ENCODE measurements around the gene ERC2. TPM values are rescaled to one million over a fixed set of nuclear protein-coding genes. Genes with fewer than 3 reads are reported as not detected.

Gene ERC2
- total RNA-seq, 2 experiments from 2014 or later: not detected

- Histone ChIP-seq H3K36me3 (ENCODE audit: insufficient read depth, low read length) (no peaks in the 10 kb centered on the region), H3K9me2 (ENCODE audit: insufficient read depth, low read length) (0 out of 2 replicates have a peak, but pooled peaks cover 3% of the 10 kb centered on the region), H3K4me1 (ENCODE audit: insufficient read depth, low read length, poor library complexity, severe bottlenecking) (no peaks in the 10 kb centered on the region), H3K4me3 (ENCODE audit: low read depth, low read length, poor library complexity, severe bottlenecking) (no peak overlapping the region), H2AFZ (ENCODE audit: low read length) (no peak overlapping the region), H3K27ac (ENCODE audit: low read depth, low read length, poor library complexity, severe bottlenecking) (no peak overlapping the region), H4K20me1 (ENCODE audit: insufficient read depth, low read length) (no peaks in the 10 kb centered on the region), H3K79me2 (ENCODE audit: insufficient read depth, low read depth, low read length) (no peaks in the 10 kb centered on the region), H3K4me2 (ENCODE audit: low read length) (no peak overlapping the region), H3K9me3 (ENCODE audit: low read length) (no peaks in the 10 kb centered on the region)
- intact Hi-C loops (cut with micrococcal nuclease; ENCODE audit: unreplicated experiment): no loop called here
- no TSS peak for BruUV-seq (replicated peaks)
- ChIA-PET POLR2A (no interaction called here), CTCF (ENCODE audit: unreplicated experiment) (no interaction called here)
- TF ChIP-seq CTCF (conservative IDR thresholded peaks at IDR 0.05; ENCODE audit: low read length) (no peak), EZH2phosphoT487 (IDR thresholded peaks at IDR 0.05; ENCODE audit: borderline replicate concordance, low read depth, low read length) (no peak)
- DNase-seq (ENCODE audit: low spot score): no peak
Measured at GRCh38 chr3:55966566-55966965, 501.7 kb downstream of the ERC2 start.

- no peak overlapping the region for H3K4me3 ChIP-seq (ENCODE audit: low read depth, low read length, poor library complexity, severe bottlenecking)
- no peaks in the 10 kb centered on the region for H3K79me2 ChIP-seq (ENCODE audit: insufficient read depth, low read depth, low read length)
- no peaks in the 10 kb centered on the region for H4K20me1 ChIP-seq (ENCODE audit: insufficient read depth, low read length)
- H3K4me1 ChIP-seq (ENCODE audit: insufficient read depth, low read length, poor library complexity, severe bottlenecking): no peaks in the 10 kb centered on the region
- no peak overlapping the region for H2AFZ ChIP-seq (ENCODE audit: low read length)
- no peaks in the 10 kb centered on the region for H3K36me3 ChIP-seq (ENCODE audit: insufficient read depth, low read length)
- intact Hi-C loops (cut with micrococcal nuclease; ENCODE audit: unreplicated experiment): no loop called here
- no peak for DNase-seq (ENCODE audit: low spot score)
- no peaks in the 10 kb centered on the region for H3K9me3 ChIP-seq (ENCODE audit: low read length)
- H3K27ac ChIP-seq (ENCODE audit: low read depth, low read length, poor library complexity, severe bottlenecking): no peak overlapping the region
- H3K9me2 ChIP-seq (ENCODE audit: insufficient read depth, low read length): 0 out of 2 replicates have a peak, but pooled peaks cover 3% of the 10 kb centered on the region
- CTCF ChIA-PET (ENCODE audit: unreplicated experiment): no interaction called here
- no peak overlapping the region for H3K4me2 ChIP-seq (ENCODE audit: low read length)
- BruUV-seq (replicated peaks): no TSS peak
- POLR2A ChIA-PET: interaction anchor here (1.2 kb wide), 1 partner anchor 14 kb away, joined by 3 read pairs; no protein-coding TSS in a partner anchor
- TF ChIP-seq CTCF (conservative IDR thresholded peaks at IDR 0.05; ENCODE audit: low read length) (no peak), EZH2phosphoT487 (IDR thresholded peaks at IDR 0.05; ENCODE audit: borderline replicate concordance, low read depth, low read length) (no peak)
Measured at GRCh38 chr3:55965776-55966175, 502.5 kb downstream of the ERC2 start.

GRCh38 chr3:55964491-55964985 is 503.7 kb downstream of the ERC2 start:
- Histone ChIP-seq H3K4me3 (ENCODE audit: low read depth, low read length, poor library complexity, severe bottlenecking) (no peak overlapping the region), H4K20me1 (ENCODE audit: insufficient read depth, low read length) (no peaks in the 10 kb centered on the region), H3K9me3 (ENCODE audit: low read length) (no peaks in the 10 kb centered on the region), H3K9me2 (ENCODE audit: insufficient read depth, low read length) (no peaks in the 10 kb centered on the region), H3K36me3 (ENCODE audit: insufficient read depth, low read length) (no peaks in the 10 kb centered on the region), H2AFZ (ENCODE audit: low read length) (no peak overlapping the region), H3K4me2 (ENCODE audit: low read length) (no peak overlapping the region), H3K27ac (ENCODE audit: low read depth, low read length, poor library complexity, severe bottlenecking) (no peak overlapping the region), H3K79me2 (ENCODE audit: insufficient read depth, low read depth, low read length) (no peaks in the 10 kb centered on the region), H3K4me1 (ENCODE audit: insufficient read depth, low read length, poor library complexity, severe bottlenecking) (no peaks in the 10 kb centered on the region)
- no peak for DNase-seq (ENCODE audit: low spot score)
- no TSS peak for BruUV-seq (replicated peaks)
- no peak for TF ChIP-seq EZH2phosphoT487 (IDR thresholded peaks at IDR 0.05; ENCODE audit: borderline replicate concordance, low read depth, low read length)
- no peak for TF ChIP-seq CTCF (conservative IDR thresholded peaks at IDR 0.05; ENCODE audit: low read length)
- ChIA-PET POLR2A (interaction anchor here (0.8 kb wide), 1 partner anchor 106 kb away, joined by 3 read pairs; no protein-coding TSS in a partner anchor), CTCF (ENCODE audit: unreplicated experiment) (no interaction called here)
- intact Hi-C loops (cut with micrococcal nuclease; ENCODE audit: unreplicated experiment): no loop called here

Data from OCI-LY7 (cell line).